NB4 (cell line): ENCODE results near the gene TBL1XR1.

Experiments
- DNase-seq: peaks from one replicate; pipeline ENCODE4 v3.0.0; 2010; ENCODE audit warnings: low read depth
- H3K4me3 ChIP-seq: one replicate; pipeline ENCODE4 v1.5.1; 2011; ENCODE audit warnings: mild to moderate bottlenecking, low read depth, low read length, moderate library complexity
- CTCF ChIP-seq: IDR thresholded peaks from one replicate; pipeline ENCODE4 v1.5.1; 2012; ENCODE audit warnings: low read depth, low read length
- MAX ChIP-seq: IDR thresholded peaks from 2 replicates; pipeline ENCODE4 v1.6.1; 2011; ENCODE audit warnings: low read depth, low read length
- MYC ChIP-seq: IDR thresholded peaks from 2 replicates; pipeline ENCODE4 v1.6.1; 2011; ENCODE audit warnings: low read depth, low read length
- POLR2A ChIP-seq: IDR thresholded peaks from 2 replicates; pipeline ENCODE4 v1.6.1; 2011; ENCODE audit warnings: mild to moderate bottlenecking; ENCODE audit not compliant: insufficient read length; ENCODE audit errors: extremely low read depth

Gene TBL1XR1

GRCh38 chr3:177119829-177120228 is 77.5 kb downstream of the TBL1XR1 start:
- DNase-seq = no peak
- TF ChIP-seq MYC (no peak), MAX (no peak), CTCF (no peak), POLR2A (no peak)
- no peak overlapping the region for H3K4me3 ChIP-seq

GRCh38 chr3:177114253-177114652 is 83.0 kb downstream of the TBL1XR1 start:
- no peak overlapping the region for H3K4me3 ChIP-seq
- no peak for DNase-seq
- no peak for TF ChIP-seq MAX
- no peak for TF ChIP-seq CTCF
- TF ChIP-seq POLR2A = no peak
- TF ChIP-seq MYC = no peak

- no peak overlapping the region for H3K4me3 ChIP-seq
- no peak for DNase-seq
- TF ChIP-seq POLR2A (no peak), MAX (no peak), CTCF (no peak)
Measured at GRCh38 chr3:177111541-177111949, 85.7 kb downstream of the TBL1XR1 start.

GRCh38 chr3:177110895-177111294 is 86.4 kb downstream of the TBL1XR1 start:
- H3K4me3 ChIP-seq = no peak overlapping the region
- DNase-seq = no peak
- TF ChIP-seq MAX (no peak), POLR2A (no peak), CTCF (no peak), MYC (no peak)

GRCh38 chr3:177110386-177110785 is 86.9 kb downstream of the TBL1XR1 start:
- TF ChIP-seq POLR2A (no peak), MYC (no peak), MAX (no peak), CTCF (no peak)

More at GRCh38 chr3:177110386-177110785, 86.9 kb downstream of the TBL1XR1 start:
- H3K4me3 ChIP-seq = no peak overlapping the region
- no peak for DNase-seq
